T-cell (primary cell): ENCODE measurements around the gene GALNT11. TPM values are rescaled to one million over a fixed set of nuclear protein-coding genes. Genes with fewer than 3 reads are reported as not detected.

Experiments used
- ATAC-seq, 4 experiments: fragments of 200-7000 bp in 3 of 4; fragments of 150-1000 bp in 1 of 4; cut with Tn5 transposase; replicated peaks in 1 of 4; 1 replicate in 3 of 4; 2 replicates in 1 of 4; pipeline ENCODE4 v1.10.0; 2021; ENCODE audit warnings: moderate library complexity in 3 of 4, mild to moderate bottlenecking in 2 of 4, moderate number of reproducible peaks in 1 of 4
- CTCF ChIA-PET, 2 donors: fragments of 300-600 bp; sonication (Branson Sonifier 250); formaldehyde crosslinking; loops; one replicate each; lab custom pipeline; 2022; ENCODE audit warnings: antibody characterized with exemption in 2 of 2; lab: Charles Lee
- POLR2A ChIA-PET, 2 donors: fragments of 300-600 bp; sonication (Branson Sonifier 250); formaldehyde crosslinking; loops; one replicate each; lab custom pipeline; 2022; ENCODE audit warnings: antibody characterized with exemption in 2 of 2; lab: Charles Lee
- DNase-seq, 35 experiments: peaks; one replicate each; pipeline versions ENCODE4 v3.0.0 to v3.0.0-alpha.2; 2013 to 2023
- H3K27ac ChIP-seq: one replicate; pipeline ENCODE4 v1.5.1; 2013; ENCODE audit warnings: low read length
- H3K27me3 ChIP-seq, 2 experiments: replicated peaks in 1 of 2; 1 replicate in 1 of 2; 2 replicates in 1 of 2; pipeline versions ENCODE4 v1.6.1 to v1.7.0; 2013; ENCODE audit warnings: low read length in 1 of 2, mixed read lengths in 1 of 2; ENCODE audit not compliant: control insufficient read depth in 2 of 2, insufficient read depth in 2 of 2; ENCODE audit errors: extremely low read depth in 1 of 2
- H3K36me3 ChIP-seq, 2 donors: 1 replicate in 1 of 2; 2 replicates in 1 of 2; pipeline versions ENCODE4 v1.6.1 to v1.7.0; 2013; ENCODE audit warnings: low read length in 1 of 2; ENCODE audit not compliant: control insufficient read depth in 2 of 2, insufficient read depth in 1 of 2; ENCODE audit errors: extremely low read depth in 1 of 2
- H3K4me1 ChIP-seq, 2 experiments: 1 replicate in 1 of 2; 2 replicates in 1 of 2; pipeline versions ENCODE4 v1.6.1 to v1.7.0; 2013; ENCODE audit warnings: low read length in 2 of 2, mixed read lengths in 1 of 2; ENCODE audit not compliant: insufficient read depth in 2 of 2, control insufficient read depth in 1 of 2; ENCODE audit errors: extremely low read depth in 1 of 2
- H3K4me3 ChIP-seq, 2 donors: 1 replicate in 1 of 2; 2 replicates in 1 of 2; pipeline versions ENCODE4 v1.5.1 to v1.7.0; 2013; ENCODE audit warnings: mild to moderate bottlenecking in 2 of 2, low read length in 1 of 2, moderate library complexity in 1 of 2; ENCODE audit not compliant: control insufficient read depth in 1 of 2; ENCODE audit errors: extremely low read depth in 1 of 2
- H3K9me3 ChIP-seq: 2 replicates; pipeline ENCODE4 v1.7.0; 2013
- H3K27ac Mint-ChIP-seq, 2 donors: one replicate each; pipeline ENCODE4 v1.8.0; 2020 to 2021; ENCODE audit warnings: mild to moderate bottlenecking in 2 of 2, mixed read lengths in 2 of 2
- H3K27me3 Mint-ChIP-seq, 2 donors: one replicate each; pipeline ENCODE4 v1.8.0; 2021 to 2022; ENCODE audit warnings: mixed read lengths in 2 of 2
- H3K36me3 Mint-ChIP-seq: one replicate; pipeline ENCODE4 v1.8.0; 2021; ENCODE audit warnings: mixed read lengths
- H3K4me1 Mint-ChIP-seq, 3 donors: one replicate each; pipeline ENCODE4 v1.8.0; 2020 to 2022; ENCODE audit warnings: mixed read lengths in 3 of 3, mild to moderate bottlenecking in 1 of 3
- H3K4me3 Mint-ChIP-seq, 3 donors: one replicate each; pipeline ENCODE4 v1.8.0; 2020 to 2022; ENCODE audit warnings: mild to moderate bottlenecking in 3 of 3, mixed read lengths in 3 of 3, moderate library complexity in 3 of 3
- H3K9me3 Mint-ChIP-seq, 3 donors: one replicate each; pipeline ENCODE4 v1.8.0; 2020 to 2022; ENCODE audit warnings: mixed read lengths in 3 of 3
- WGBS: methylation state at CpG from one replicate; pipeline ENCODE4 v1.1.5; 2013; ENCODE audit warnings: missing lambda C conversion rate; ENCODE audit not compliant: insufficient coverage; 5-methylcytosine and 5-hydroxymethylcytosine counted together
- total RNA-seq, 35 experiments: library from RNA in 6 of 35; stranded (reverse) in 6 of 35; fragments of 120-200 nt in 1 of 35; gene quantifications; one replicate each; pipeline versions ENCODE4 v1.2.1 to v1.2.4 and lab custom pipeline; 2013 to 2026

Gene GALNT11
- total RNA-seq, 5 donors from 2014 or later (not counting 1 experiment from before 2014, with no cell fraction given): 20.4 to 28.2 (median 24.0) TPM

DNA sequence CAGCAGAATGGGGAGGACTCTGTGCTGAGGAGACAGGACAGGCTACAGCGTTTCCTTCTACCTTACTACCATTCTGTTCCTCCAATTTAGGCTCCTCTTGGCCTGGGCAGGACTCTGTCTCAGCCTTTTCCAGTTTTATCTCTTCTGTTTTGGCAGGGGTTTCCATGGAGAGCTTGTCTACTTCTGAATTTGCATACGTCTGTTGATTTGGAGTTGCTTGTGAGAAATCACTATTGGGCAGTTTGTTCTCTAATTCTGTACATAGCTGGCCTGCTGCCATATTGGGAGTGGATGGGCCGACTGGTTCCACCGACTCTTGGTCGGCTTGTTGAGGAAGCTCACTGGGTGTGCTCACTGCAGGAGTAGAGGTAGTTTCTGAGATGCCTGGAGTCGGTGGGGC is 136.8 kb downstream of the GALNT11 start:
- H3K36me3 Mint-ChIP-seq: peaks cover 54% of the 10 kb centered on the region
- H3K27ac Mint-ChIP-seq: no peak overlapping the region
- no peaks in the 10 kb centered on the region for H3K27me3 Mint-ChIP-seq
- H3K4me1 Mint-ChIP-seq: peaks cover 9 to 21% (median 11%) of the 10 kb centered on the region in 3 donors
- H3K36me3 ChIP-seq: peaks cover 0 to 72% of the 10 kb centered on the region in 2 donors
- no peaks in the 10 kb centered on the region for H3K27me3 ChIP-seq
- H3K9me3 Mint-ChIP-seq: no peaks in the 10 kb centered on the region
- ChIA-PET POLR2A (interaction anchor here in 1 of 2 donors (0.5 kb wide), 1 partner anchor 21 kb away, joined by 4 read pairs; no protein-coding TSS in a partner anchor), CTCF (no interaction called here)
- DNase-seq (no peak), ATAC-seq (no peak)
- no peak overlapping the region for H3K4me3 Mint-ChIP-seq
- 100% methylated on average over 1 of the region's 6 CpGs for WGBS
- H3K27ac ChIP-seq: no peak overlapping the region
- no peaks in the 10 kb centered on the region for H3K9me3 ChIP-seq
- no peak overlapping the region for H3K4me3 ChIP-seq
- H3K4me1 ChIP-seq: no peaks in the 10 kb centered on the region

Other genes starting within 250 kb of the GALNT11 start
- gene PRKAG2, start 148.6 kb upstream of the GALNT11 start, total RNA-seq: 10 to 100 TPM; 43.0 to 59.9 (median 49.3) TPM
- gene GALNTL5, start 69.2 kb upstream of the GALNT11 start, total RNA-seq: not detected